ENCODE measurements around the gene SHROOM2. TPM values are rescaled to one million over a fixed set of nuclear protein-coding genes. Genes with fewer than 3 reads are reported as not detected.

Gene SHROOM2
- total RNA-seq, 1 experiment from 2014 or later: 13.9 TPM

DNA sequence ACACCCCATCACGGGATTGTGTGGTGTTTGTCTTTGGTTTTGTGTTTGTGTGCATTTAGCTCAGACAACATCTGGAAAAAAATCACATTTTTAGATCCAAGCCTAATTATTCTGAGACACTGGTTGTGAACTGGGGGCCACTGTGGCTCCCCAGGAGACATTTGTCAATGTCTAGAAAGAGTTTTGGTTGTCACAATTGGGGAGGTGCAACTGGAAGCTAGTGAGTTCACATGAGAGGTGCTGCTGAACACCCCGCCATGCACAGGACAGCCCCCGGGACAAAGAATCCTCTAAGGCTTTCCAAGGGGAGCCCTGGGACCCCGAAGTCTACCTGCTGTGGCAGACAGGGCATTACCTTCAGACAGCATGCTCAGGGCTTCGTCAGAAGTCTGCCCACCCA is 47.1 kb upstream of the SHROOM2 start:
- Mint-ChIP-seq H3K27me3 (ENCODE audit: low read depth) (no peaks in the 10 kb centered on the region), H3K4me3 (no peak overlapping the region), H3K4me1 (no peaks in the 10 kb centered on the region), H3K27ac (no peak overlapping the region), H3K36me3 (ENCODE audit: insufficient read depth in 1 of 3, low read depth in 3 of 3) (peaks cover 11 to 36% (median 34%) of the 10 kb centered on the region in 3 experiments), H3K9me3 (peaks cover 19 to 47% of the 10 kb centered on the region in 2 experiments)
- no peaks in the 10 kb centered on the region for H3K79me1 ChIP-seq (ENCODE audit: insufficient read depth, low read depth, low read length, poor library complexity, severe bottlenecking)
- H2BK15ac ChIP-seq (ENCODE audit: low read depth, low read length): no peak overlapping the region
- no peaks in the 10 kb centered on the region for H3K9me3 ChIP-seq (ENCODE audit: control insufficient read depth, low read depth, low read length)
- H4K91ac ChIP-seq (ENCODE audit: insufficient read length, low read depth, low read length): no peak overlapping the region
- H3K23ac ChIP-seq (ENCODE audit: insufficient read length, low read depth, low read length): no peak overlapping the region
- H2AK5ac ChIP-seq (ENCODE audit: insufficient read length, low read length): no peak overlapping the region
- no peak overlapping the region for H2AFZ ChIP-seq (ENCODE audit: low read length)
- H4K20me1 ChIP-seq (ENCODE audit: control insufficient read depth, insufficient read depth, insufficient read length): no peaks in the 10 kb centered on the region
- H4K8ac ChIP-seq (replicated peaks; ENCODE audit: insufficient read length, low read depth, low read length): no peak overlapping the region
- H3K9ac ChIP-seq (ENCODE audit: extremely low read depth, insufficient read length, low read length): no peak overlapping the region
- H3K4me2 ChIP-seq (ENCODE audit: insufficient read depth, insufficient read length, low read length): no peak overlapping the region
- TF ChIP-seq, protein P1, sequence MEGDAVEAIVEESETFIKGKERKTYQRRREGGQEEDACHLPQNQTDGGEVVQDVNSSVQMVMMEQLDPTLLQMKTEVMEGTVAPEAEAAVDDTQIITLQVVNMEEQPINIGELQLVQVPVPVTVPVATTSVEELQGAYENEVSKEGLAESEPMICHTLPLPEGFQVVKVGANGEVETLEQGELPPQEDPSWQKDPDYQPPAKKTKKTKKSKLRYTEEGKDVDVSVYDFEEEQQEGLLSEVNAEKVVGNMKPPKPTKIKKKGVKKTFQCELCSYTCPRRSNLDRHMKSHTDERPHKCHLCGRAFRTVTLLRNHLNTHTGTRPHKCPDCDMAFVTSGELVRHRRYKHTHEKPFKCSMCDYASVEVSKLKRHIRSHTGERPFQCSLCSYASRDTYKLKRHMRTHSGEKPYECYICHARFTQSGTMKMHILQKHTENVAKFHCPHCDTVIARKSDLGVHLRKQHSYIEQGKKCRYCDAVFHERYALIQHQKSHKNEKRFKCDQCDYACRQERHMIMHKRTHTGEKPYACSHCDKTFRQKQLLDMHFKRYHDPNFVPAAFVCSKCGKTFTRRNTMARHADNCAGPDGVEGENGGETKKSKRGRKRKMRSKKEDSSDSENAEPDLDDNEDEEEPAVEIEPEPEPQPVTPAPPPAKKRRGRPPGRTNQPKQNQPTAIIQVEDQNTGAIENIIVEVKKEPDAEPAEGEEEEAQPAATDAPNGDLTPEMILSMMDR (conservative IDR thresholded peaks at IDR 0.05): no peak
- no peak overlapping the region for H3K27ac ChIP-seq (ENCODE audit: insufficient read length, low read depth, low read length)
- no peak for DNase-seq
- no peak overlapping the region for H2BK120ac ChIP-seq (ENCODE audit: low read depth, low read length, poor library complexity, severe bottlenecking)
- no peak overlapping the region for H2BK5ac ChIP-seq (ENCODE audit: insufficient read length, low read length)
- H2BK12ac ChIP-seq (ENCODE audit: insufficient read length, low read depth, low read length): no peak overlapping the region
- no peak overlapping the region for H3K4ac ChIP-seq (ENCODE audit: low read depth, low read length)
- no peak overlapping the region for H3K14ac ChIP-seq (ENCODE audit: insufficient read depth, low read length)
- H3K4me1 ChIP-seq (ENCODE audit: insufficient read depth, low read length): no peaks in the 10 kb centered on the region
- H3K18ac ChIP-seq (ENCODE audit: insufficient read length, low read depth, low read length): no peak overlapping the region
- WGBS (ENCODE audit: extremely low coverage, insufficient read length, low lambda C conversion rate): no CpG with 5 or more reads among the region's 5 CpGs
- no peak overlapping the region for H2BK20ac ChIP-seq (ENCODE audit: low read depth, low read length, poor library complexity, severe bottlenecking)
- H3K27me3 ChIP-seq (ENCODE audit: insufficient read depth, low read length): no peaks in the 10 kb centered on the region
- no peaks in the 10 kb centered on the region for H3K23me2 ChIP-seq (ENCODE audit: insufficient read length, low read depth, low read length, poor library complexity, severe bottlenecking)
- H4K5ac ChIP-seq (ENCODE audit: insufficient read length, low read depth, low read length): no peak overlapping the region
- H3K56ac ChIP-seq (ENCODE audit: insufficient read length, low read depth, low read length): no peak overlapping the region
- no peak overlapping the region for H3T11ph ChIP-seq (ENCODE audit: low read length)
- H3K79me2 ChIP-seq (ENCODE audit: insufficient read depth, low read length): no peaks in the 10 kb centered on the region
